DMS153 treated with DMSO at 0.1 percent for 48 hours (cell line): ENCODE data around the gene CLEC4E.
"Not testable (repeated sequence)": the region's sequence is repeated elsewhere in the genome, so short reads cannot be mapped to it uniquely, and the experiment has no call there.

ENCODE experiments used
- DNase-seq: peaks from one replicate; lab custom pipeline; 2025; ENCODE audit not compliant: unreplicated experiment; lab: John Stamatoyannopoulos, UW

CLEC4E gene, protein sequence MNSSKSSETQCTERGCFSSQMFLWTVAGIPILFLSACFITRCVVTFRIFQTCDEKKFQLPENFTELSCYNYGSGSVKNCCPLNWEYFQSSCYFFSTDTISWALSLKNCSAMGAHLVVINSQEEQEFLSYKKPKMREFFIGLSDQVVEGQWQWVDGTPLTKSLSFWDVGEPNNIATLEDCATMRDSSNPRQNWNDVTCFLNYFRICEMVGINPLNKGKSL

DNA sequence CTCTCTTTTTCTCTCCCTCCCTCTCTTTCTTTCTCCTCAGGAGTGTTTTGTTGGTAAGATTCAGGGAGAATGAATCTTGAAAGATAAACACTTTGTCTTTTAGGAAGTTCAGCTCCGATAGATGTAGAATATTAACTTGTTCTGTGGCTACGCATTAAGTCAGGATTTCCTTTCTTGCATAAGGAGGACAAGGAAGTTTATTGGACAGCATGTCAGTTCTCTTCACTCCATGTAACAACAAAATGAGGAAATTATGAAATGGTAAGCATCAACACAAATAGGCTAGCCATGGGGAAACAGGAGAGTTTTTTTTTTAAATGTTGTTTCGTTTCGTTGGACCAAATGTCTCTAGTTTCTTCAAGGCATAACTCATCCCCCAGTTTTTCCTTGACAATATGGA is at the start of gene CLEC4E:
TSS of gene CLEC4E (minus strand) at position 75 of the 400 bp plus-strand sequence. CDS start 108 bp downstream, outside the sequence.
- not testable (repeated sequence) for DNase-seq

DNA sequence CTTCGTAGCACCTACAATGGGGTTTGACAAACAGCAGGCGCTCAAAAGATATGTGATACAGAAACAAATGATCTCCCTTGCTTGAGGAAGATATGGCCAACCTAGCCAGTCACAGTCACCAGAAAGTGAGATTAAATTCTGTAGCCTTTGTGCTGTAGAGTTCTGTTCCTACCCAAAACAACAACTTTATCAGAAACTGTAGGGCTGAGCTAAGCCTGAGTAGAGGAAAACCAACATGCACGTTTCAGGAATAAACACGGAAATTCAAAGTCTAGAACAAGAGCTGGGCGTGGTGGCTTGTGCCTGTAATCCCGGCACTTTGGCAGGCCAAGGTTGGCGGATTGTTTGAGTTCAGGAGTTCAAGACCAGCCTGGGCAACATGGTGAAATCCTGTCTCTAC is 49.0 kb upstream of the CLEC4E start:
- no peak for DNase-seq

DNA sequence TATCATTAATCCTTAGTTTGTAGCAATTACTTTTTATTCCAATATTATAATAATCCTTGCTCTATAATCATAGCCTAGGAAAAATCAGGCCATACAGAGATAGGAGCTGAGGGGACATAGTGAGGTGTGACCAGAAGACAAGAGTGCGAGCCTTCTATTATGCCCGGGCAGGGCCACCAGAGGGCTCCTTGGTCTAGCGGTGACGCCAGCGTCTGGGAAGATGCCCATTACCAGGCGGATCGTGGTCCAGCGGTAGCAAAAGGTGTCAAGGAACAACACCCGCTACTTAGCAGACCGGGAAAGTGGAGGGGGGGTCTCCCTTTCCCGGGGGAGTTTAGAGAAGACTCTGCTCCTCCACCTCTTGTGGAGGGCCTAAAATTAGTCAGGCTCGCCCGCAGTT is 43.8 kb upstream of the CLEC4E start:
- DNase-seq = not testable (repeated sequence)

DNA sequence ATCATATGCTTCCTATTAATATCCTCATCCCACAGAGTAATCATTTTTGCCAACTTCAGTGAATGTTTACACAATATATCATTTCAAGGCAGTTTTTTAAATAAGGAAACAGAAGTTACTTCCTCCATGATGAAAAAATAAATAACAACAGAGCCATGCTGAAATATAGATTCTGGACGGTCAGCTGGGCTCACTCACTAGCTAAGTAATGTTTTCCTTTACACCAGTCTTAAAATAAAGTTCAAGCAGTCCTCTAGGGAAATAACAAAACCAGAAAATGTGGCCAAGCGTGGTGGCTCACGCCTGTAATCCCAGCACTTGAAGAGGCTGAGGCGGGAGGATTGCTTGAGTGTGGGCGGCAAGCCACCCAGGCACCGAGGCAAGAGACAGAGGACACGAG is 43.3 kb upstream of the CLEC4E start:
- DNase-seq = no peak

DNA sequence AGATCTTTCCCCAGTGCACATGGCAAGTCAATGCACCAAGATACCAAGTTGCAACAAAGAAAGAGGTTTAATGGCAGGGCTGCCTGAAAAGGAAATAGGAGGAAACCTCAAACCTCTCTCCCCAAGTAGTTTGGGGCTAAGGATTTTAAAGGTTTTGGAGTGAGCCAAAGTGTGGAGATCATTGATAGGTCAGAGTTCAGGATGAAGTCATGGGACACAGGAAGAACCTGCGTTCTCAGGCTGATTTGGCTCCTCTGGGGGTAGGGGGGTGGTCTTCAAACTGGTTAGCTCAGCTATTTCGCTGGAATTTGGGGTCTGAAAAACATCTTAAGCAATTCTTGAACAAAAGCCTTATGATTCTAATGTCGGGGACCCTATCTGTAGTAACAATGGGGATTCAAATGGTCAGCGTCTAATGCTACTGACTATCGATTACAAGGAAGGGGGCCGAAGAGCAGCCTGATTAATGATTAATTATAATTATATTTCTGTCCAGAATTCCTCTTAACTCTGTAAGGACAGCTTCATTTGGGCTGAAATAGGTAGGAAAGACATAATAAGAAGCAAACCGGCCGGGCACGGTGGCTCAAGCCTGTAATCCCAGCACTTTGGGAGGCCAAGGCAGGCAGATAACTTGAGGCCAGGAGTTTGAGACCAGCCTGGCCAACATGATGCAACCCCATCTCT is 40.5 kb upstream of the CLEC4E start:
- DNase-seq = no peak

DNA sequence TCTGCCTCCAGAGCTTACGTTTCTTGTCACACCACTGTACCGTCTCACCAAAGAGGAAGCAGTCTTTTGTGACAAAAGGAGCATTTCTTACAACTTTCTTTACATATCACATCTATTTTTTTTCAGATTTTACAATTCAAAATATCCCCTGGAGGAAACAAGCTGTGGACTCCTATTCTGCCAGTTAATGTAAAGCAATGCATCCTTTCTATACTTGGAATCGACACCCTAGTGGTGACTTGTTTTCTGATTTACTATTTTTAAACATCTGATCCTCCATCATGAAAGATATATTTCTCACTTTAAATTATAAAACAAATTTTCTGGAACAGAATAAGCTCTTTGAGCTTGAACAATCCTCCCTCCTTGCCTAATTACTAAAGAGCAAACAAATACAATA is 37.2 kb upstream of the CLEC4E start:
- no peak for DNase-seq

DNA sequence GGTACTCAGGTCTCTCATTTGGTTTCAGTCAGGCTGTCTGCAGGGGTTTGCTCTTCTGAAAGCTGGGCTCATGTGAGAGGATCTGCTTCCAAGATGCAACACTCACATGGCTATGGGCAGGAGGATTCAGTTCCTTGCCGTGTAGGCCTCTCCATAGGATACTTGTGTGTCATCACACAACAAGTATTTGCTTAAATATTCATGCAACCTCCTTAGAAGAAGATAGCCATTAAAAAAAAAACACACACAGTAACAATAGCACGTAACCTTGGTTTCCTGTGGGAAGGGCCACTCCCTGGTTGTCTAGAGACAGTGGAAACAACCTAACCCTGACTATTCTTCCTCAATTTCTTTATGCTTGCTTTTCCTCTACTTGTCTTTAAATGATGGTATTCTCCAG is 31.8 kb upstream of the CLEC4E start:
- no peak for DNase-seq

DNA sequence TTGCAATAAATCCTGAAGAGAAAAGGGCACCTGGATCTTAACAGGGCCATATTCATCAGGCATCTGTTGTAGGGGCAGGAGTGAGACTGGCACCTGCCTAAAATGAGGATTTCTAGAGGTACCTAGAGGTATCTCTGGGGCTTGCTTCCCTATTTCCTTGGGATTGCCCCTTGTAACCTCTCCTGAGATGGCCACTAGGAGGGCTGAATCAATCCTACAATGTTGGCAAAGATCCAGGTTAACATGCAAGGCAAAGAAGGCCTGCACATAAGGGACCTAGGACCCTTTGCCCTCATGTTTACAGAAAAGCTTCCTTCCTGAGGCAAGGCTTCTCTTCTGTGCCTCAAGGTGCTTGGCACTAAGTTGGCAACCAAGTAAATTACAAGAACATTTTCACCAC is 25.8 kb upstream of the CLEC4E start:
- no peak for DNase-seq

DNA sequence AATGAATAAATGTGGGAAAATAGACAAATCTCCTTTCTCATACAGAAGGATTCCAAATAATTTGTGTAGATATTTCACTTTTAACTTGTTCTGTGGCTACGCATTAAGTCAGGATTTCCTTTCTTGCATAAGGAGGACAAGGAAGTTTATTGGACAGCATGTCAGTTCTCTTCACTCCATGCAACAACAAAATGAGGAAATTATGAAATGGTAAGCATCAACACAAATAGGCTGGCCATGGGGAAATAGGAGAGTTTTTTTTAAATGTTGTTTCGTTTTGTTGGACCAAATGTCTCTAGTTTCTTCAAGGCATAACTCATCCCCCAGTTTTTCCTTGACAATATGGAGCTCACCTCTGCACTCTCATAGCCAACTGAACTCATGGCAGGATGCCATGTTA is 25.3 kb upstream of the CLEC4E start:
- DNase-seq = not testable (repeated sequence)

DNA sequence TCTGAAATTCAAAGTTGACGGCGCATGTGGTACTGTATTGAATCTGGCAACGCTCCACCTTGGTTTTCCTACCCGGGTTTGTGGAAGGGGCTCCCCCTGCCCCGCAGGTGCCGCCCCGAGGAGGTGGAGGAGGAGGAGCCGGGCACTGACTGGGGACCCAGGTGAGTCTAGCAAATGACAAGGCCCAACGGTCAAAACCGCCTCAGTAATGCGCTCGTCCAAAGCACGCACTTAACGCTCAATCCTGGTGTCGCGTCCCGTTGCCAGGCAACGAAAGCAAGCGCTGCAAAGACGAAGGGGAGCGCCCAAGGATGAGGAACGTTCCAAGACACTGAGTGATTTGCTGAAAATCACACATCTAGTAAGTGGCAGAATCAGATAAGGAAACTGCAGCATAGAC is 24.0 kb upstream of the CLEC4E start:
- DNase-seq = no peak

DNA sequence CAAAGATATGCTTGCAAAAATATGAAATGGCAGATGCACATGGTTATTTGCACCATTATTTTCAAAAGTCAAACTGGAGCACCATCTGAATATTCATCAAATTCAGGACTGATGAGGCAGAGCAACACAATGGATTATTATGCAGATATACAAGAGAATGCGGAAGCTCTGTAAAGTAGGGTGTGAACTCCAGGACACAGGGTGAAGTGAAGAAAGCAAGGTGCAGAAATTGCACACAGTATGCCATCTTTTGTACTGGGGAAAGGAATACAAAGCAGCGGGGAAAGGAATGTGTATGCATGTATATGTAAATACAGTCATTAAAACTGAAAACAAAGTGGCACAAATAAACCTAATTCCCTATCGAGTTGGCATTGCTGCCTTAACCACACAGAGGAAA is 22.7 kb upstream of the CLEC4E start:
- no peak for DNase-seq

DNA sequence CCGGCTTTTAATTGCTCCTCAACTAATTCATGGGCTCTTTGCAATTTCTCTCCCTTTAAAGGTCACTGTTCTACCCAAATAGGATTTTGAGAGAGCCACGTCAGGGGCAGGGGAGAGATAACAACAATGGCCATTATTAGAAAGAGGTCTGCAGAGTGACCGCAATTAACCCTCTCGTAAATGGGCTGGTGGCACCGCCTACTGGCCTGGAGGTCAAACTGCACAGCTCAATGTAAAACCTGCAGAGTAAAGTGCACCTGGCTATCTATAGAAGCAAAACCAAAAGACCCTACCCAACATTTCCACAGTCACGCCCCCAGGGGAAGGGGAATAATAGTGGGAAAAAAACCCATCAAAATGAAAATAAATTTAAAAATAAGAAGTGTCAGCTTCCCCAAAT is 21.6 kb upstream of the CLEC4E start:
- DNase-seq = no peak

DNA sequence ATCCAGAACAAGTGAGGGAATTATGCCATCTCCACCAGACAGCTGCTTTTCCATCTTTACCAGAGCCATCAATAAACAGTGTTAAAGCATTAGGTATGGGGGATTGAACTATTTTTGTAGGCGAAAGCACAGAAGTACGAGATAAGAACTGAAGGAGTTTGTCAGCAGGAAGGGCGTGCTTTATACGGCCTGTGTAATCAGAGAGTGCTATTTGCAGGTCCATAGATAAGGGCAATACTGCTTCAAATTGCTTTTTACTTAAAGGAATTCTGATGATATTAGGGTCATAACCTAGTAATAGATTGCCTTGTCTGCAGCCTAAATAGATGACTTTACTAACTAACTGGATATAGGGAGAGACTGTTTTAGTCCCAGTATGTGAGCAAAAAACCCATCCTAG is 20.3 kb upstream of the CLEC4E start:
- DNase-seq = no peak

DNA sequence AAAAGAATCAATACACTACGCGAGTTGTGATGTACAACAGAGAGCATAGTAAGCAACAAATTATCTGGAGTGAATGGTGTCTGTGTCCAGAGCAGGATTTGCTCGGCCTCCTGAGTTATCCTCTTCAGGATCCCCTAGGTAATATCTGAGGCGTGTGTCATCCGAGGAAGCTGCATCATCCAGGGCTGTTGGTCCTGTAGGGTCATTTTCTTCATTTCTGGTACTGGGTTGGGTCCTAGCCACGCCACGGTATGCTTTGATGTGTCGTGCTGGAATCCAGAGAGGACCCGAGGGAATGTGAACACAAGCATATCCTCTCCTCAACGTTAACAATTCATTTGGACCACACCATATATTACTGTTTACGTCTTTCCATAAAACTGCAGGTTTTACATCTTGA is 19.0 kb upstream of the CLEC4E start:
- no peak for DNase-seq

DNA sequence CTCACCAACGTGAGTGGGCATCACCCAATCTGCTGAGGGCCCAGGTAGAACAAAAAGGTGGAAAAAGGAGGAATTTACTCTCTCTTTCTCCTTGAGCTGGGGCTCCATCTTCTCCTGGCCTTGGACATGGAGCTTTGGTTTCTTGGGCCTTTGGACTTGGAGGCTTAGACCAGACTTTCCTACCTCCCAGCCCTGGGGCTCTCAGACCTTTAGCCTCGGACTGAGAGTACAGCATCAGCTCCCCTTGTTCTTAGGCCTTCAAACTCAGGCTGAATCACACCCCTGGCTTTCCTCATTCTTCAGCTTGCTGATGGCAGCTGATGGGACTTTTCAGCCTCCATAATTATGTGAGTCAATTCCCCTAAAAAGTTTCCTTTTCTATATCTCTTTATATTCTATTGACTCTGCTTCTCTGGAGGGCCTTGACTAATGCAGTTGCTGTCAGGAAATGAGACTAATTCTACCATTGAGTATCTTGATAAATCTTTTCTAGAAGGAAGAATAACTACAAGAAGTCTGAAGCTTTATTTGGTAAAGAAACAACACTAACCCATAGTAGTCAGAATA is 15.9 kb upstream of the CLEC4E start:
- DNase-seq = no peak

DNA sequence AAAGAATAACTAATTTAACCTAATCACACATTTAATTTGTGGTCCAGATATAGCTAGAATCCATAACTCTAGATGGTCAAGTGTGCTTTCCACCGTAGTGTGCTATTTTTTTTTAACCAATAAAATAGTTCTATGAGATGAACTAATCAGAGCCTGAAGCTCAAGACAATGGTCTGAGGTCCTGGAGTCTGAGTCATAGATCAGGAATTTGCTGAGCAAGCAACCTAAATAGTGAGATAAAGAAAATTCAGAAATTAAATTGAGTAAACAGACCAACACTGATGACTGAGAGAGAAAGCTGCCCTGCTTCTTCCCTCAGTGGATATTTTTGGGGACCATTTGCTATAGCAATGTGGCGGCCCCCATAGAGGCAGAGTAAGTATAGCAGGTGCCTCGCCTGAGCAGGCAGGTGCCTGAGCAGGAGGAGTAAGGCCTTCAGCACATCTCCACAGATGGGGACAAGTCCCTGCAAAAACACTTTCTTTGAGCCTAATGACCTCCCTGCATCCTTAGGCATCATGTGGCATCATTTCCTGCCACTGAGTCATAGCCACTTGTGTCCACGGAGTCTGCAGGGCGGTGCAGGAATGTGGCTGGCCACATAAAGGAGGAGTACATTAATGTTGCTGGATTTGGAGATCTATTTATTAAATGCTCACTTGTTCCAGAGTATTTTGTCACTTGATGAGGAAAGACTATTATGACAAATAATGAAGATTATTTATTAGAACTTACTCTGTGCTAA is 13.9 kb upstream of the CLEC4E start:
- no peak for DNase-seq

DNA sequence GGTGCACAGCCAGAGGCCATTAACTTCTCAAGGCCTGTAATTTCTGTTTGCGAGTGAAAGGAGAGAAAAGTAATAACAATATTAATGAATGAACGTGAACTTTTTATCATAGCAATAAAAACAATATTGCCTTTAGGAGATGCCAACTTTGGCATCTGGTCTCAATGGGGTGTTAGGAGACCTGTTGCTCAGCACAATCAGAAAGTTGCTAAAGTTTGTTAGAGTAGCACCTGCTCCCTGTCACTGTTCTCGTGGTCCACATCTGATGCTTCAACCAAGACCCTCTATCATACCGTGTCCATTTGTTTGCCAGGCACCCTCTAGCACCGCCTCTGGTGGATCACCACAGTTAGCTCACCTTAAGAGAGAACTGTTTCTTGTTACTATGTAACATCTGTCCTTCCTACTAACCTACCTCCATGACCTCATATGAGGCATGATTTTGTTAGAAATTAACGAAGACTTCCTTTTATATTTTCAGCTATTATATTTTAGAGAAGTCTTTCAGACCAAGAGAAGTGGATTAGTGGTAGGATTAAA is 12.5 kb upstream of the CLEC4E start:
- DNase-seq = no peak

DNA sequence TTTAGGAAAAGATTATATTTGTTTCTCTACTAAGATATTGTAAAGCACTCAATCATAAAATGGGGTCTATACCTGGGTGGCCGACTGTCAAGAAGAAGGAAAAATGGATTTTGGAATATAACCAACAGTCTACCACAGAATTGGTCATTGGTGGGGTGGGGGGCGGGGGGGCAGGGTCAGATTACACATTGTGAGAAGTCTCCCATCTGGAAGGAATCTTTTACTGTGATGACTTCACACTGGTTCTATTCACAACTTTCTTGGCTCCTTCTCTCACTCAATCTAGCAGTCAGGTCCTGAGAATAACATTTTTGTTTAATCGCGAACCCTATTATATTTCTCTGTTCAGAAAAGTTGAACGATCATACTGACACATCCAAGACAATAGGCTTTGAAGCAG is 8.7 kb upstream of the CLEC4E start:
- no peak for DNase-seq

DNA sequence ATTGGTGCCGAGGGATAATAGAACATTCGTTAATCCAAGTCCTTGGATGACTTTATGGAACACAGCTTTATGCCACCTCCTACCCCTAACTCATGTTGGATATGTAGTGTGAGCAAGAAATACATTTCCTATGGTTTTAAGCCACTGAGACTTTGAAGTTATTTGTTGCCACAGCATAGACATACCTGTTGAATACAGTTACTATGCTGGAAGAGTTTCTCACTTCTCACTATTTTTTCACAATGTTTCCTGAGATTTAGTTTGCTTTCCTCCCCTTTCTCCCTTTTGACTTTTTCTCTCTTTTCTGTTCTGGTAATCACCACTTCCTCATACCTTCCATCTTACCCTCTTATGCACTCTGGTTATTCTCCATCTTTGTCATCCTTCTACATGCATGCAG is 7.5 kb upstream of the CLEC4E start:
- no peak for DNase-seq

DNA sequence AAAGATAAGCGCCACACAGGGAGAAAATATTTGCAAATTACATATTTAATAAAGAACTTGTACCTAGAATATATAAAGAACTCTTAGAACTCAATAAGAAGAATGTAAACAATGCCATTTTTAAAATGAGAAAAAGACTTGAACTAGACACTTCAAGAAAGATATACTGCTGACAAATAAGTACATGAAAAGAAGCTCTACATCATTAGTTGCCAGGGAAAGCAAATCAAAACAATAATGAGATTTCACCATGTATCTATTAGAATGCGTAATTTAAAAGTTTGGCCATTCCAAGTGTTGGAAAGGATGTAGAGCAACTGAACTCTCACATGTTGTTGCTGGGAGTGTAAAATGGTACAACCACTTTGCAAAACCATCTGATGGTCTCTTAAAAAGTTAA is 6.9 kb upstream of the CLEC4E start:
- DNase-seq = no peak

DNA sequence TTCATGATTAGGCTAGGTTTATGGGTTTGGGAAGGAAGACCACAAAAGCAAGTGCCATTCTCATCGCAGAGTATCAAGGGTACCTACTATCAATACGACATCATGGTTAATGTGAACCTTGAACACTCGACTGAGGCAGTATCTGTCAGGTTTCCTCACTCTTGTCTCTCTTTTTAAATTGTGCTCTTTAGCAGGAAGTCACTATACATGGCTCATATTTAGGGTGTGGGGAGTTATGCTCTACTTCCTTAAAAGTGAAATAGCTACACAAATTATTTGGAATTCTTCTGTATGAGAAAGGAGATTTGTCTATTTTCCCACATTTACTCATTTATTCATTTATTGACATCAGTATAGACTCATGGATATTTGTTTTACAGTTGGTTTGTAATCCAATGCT is 5.9 kb upstream of the CLEC4E start:
- DNase-seq = no peak

DNA sequence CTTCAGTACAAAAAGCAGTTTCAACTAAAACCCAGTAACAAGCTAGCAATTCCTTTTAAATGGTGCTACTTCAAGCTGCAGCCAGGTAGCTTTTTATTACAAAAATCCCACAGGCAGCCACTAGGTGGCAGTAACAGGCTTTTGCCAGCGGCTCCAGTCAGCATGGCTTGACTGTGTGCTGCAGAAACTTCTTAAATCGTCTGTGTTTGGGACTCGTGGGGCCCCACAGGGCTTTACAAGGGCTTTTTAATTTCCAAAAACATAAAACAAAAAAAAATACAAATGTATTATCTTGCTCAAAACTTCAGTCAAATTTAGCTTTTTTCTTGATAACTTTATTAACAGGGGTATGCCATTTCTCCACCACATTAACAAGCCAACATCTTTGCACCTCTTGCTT is 3.6 kb upstream of the CLEC4E start:
- peak; percentile 46 for DNase-seq
